HepG2 (cell line): Measurements from ENCODE around the gene MPV17L2. TPM values are rescaled to one million over a fixed set of nuclear protein-coding genes. Genes with fewer than 3 reads are reported as not detected.

Source experiments
- CBX5 ChIP-seq: sonication (generic); formaldehyde crosslinking; IDR thresholded peaks from 2 replicates; pipeline ENCODE4 v1.4.0; 2020; ENCODE audit warnings: missing genetic modification reagents, borderline replicate concordance
- CEBPB ChIP-seq: IDR thresholded peaks from 2 replicates; pipeline ENCODE4 v1.6.1; 2011; ENCODE audit warnings: low read depth, low read length, improper control_type of control experiment, borderline replicate concordance
- DMAP1 ChIP-seq: IDR thresholded peaks from 2 replicates; pipeline ENCODE4 v1.6.1; 2016
- ERF ChIP-seq: IDR thresholded peaks from 2 replicates; pipeline ENCODE4 v1.6.1; 2018; ENCODE audit warnings: missing biosample characterization, missing genetic modification reagents
- KAT2B ChIP-seq: fragments of 150-350 bp; IDR thresholded peaks from 2 replicates; pipeline ENCODE4 v1.6.1; 2014; ENCODE audit warnings: low read depth, low read length, borderline replicate concordance
- KLF12 ChIP-seq: sonication (generic); formaldehyde crosslinking; IDR thresholded peaks from 2 replicates; pipeline ENCODE4 v1.4.0; 2020; ENCODE audit warnings: missing genetic modification reagents, borderline replicate concordance
- MED8 ChIP-seq: sonication (generic); formaldehyde crosslinking; IDR thresholded peaks from 2 replicates; pipeline ENCODE4 v1.8.1; 2023; ENCODE audit warnings: mild to moderate bottlenecking, missing genetic modification reagents; ENCODE audit not compliant: insufficient replicate concordance
- NKX3-1 ChIP-seq: sonication (generic); formaldehyde crosslinking; IDR thresholded peaks from 2 replicates; pipeline ENCODE4 v1.5.0; 2020; ENCODE audit warnings: missing genetic modification reagents
- POLR2A ChIP-seq, 2 experiments: IDR thresholded peaks; 2 replicates each; pipeline ENCODE4 v1.6.1; 2011; ENCODE audit warnings: low read depth in 2 of 2, low read length in 2 of 2, mild to moderate bottlenecking in 1 of 2, moderate library complexity in 1 of 2; ENCODE audit not compliant: insufficient read depth in 1 of 2
- SETDB1 ChIP-seq: sonication (generic); formaldehyde crosslinking; IDR thresholded peaks from 2 replicates; pipeline ENCODE4 v1.5.1; 2020; ENCODE audit warnings: missing genetic modification reagents, mild to moderate bottlenecking, borderline replicate concordance
- SIX1 ChIP-seq: sonication (generic); formaldehyde crosslinking; IDR thresholded peaks from 2 replicates; pipeline ENCODE4 v1.4.0; 2020; ENCODE audit warnings: missing genetic modification reagents, borderline replicate concordance
- SRSF1 ChIP-seq: fragments of 200-400 bp; formaldehyde crosslinking; optimal IDR thresholded peaks from 2 replicates; pipeline ENCODE3; 2017; ENCODE audit warnings: mild to moderate bottlenecking, low read depth, low read length, moderate library complexity
- TAF1 ChIP-seq: sonication (generic); formaldehyde crosslinking; IDR thresholded peaks from 2 replicates; pipeline ENCODE4 v1.4.0; 2020; ENCODE audit warnings: missing genetic modification reagents
- TSC22D2 ChIP-seq: sonication (generic); formaldehyde crosslinking; IDR thresholded peaks from 2 replicates; pipeline ENCODE4 v1.5.1; 2020; ENCODE audit warnings: missing genetic modification reagents, mild to moderate bottlenecking, borderline replicate concordance
- ZMYM4 ChIP-seq: sonication (generic); formaldehyde crosslinking; IDR thresholded peaks from 2 replicates; pipeline ENCODE4 v1.8.1; 2023; ENCODE audit warnings: mild to moderate bottlenecking, missing genetic modification reagents
- ZNF143 ChIP-seq: sonication (generic); formaldehyde crosslinking; IDR thresholded peaks from 2 replicates; pipeline ENCODE4 v1.4.0; 2020; ENCODE audit warnings: missing genetic modification reagents
- ZNF230 ChIP-seq: sonication (generic); formaldehyde crosslinking; IDR thresholded peaks from 2 replicates; pipeline ENCODE4 v1.4.0; 2020; ENCODE audit warnings: mild to moderate bottlenecking, missing genetic modification reagents
- ZNF329 ChIP-seq: sonication (generic); formaldehyde crosslinking; IDR thresholded peaks from 2 replicates; pipeline ENCODE4 v1.9.0; 2021; ENCODE audit warnings: low read depth, mild to moderate bottlenecking, missing genetic modification reagents
- ZNF44 ChIP-seq: sonication (generic); formaldehyde crosslinking; IDR thresholded peaks from 2 replicates; pipeline ENCODE4 v1.5.1; 2020; ENCODE audit warnings: mild to moderate bottlenecking, missing genetic modification reagents
- ZNF800 ChIP-seq: sonication (generic); formaldehyde crosslinking; IDR thresholded peaks from 2 replicates; pipeline ENCODE4 v1.4.0; 2020; ENCODE audit warnings: missing genetic modification reagents
- polyA plus RNA-seq, 8 experiments: library from polyadenylated mRNA; depleted of rRNA in 3 of 8; stranded (reverse) in 7 of 8; unstranded in 1 of 8; fragments of >200 nt; fragmentation: Illumina TruSeq in 4 of 8; extraction: Trizol in 4 of 8; gene quantifications; 2 replicates each; pipeline versions ENCODE4 v1.2.1 to v1.2.3, GENCODE V29; 2011 to 2016; ENCODE audit warnings: low read depth in 4 of 8, missing spikeins in 1 of 8, mixed read lengths in 1 of 8; ENCODE audit not compliant: insufficient read depth in 1 of 8
- total RNA-seq, 5 experiments: library from RNA; depleted of rRNA; stranded (reverse); fragments of >200 nt; fragmentation: Illumina TruSeq; extraction: Trizol; gene quantifications; 2 replicates each; pipeline ENCODE4 v1.2.3, GENCODE V29; 2016; ENCODE audit warnings: low read depth in 1 of 5
- TF ChIP-seq, protein P1 (sequence below): sonication (generic); formaldehyde crosslinking; IDR thresholded peaks from 2 replicates; pipeline ENCODE4 v1.8.1; 2023; ENCODE audit warnings: mild to moderate bottlenecking, missing genetic modification reagents
- TF ChIP-seq, protein P2 (sequence below): IDR thresholded peaks from 2 replicates; pipeline ENCODE4 v1.6.1; 2016; ENCODE audit warnings: mild to moderate bottlenecking, missing biosample characterization, missing genetic modification reagents
- TF ChIP-seq, protein P3 (sequence below): sonication (generic); formaldehyde crosslinking; IDR thresholded peaks from 2 replicates; pipeline ENCODE4 v1.8.1; 2022; ENCODE audit warnings: mild to moderate bottlenecking, missing genetic modification reagents
- TF ChIP-seq, protein P4 (sequence below): sonication (generic); formaldehyde crosslinking; IDR thresholded peaks from 2 replicates; pipeline ENCODE4 v1.5.0; 2020; ENCODE audit warnings: missing genetic modification reagents

The MPV17L2 gene
- total and polyA plus RNA-seq, 2 of the 13 experiments (the other 11 are each of a cell fraction or from before 2014, with no cell fraction given) = 13.6 to 16.7 TPM

DNA sequence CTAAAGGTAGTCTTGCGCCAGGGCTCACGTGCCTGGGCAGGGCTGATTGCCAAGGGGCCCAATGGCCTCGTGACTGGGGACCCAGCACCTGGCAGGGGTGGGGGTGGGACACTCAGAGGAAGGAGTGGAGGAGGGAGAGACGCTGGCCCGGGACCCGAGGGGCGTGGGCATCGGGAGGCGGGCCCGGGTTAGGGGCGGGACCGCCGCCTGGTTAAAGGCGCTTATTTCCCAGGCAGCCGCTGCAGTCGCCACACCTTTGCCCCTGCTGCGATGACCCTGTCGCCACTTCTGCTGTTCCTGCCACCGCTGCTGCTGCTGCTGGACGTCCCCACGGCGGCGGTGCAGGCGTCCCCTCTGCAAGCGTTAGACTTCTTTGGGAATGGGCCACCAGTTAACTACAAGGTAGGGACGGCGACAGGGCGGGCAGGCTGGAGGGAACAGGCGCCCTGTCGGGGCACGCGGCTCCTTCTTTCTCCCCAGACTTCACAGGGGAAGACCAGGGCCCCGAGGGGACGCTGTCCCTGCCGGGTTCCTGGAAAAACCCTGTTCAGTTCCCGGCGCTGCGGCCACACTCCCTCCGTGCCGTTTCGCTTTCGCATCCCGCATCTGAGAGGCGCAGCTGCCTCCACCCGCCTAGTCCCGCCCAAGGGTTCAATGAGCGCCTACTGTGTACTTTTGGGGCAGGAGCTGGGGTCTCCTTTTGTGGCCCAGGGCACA lies 19.3 kb upstream of the MPV17L2 start, which contains the start of gene IFI30 (continued):
- TF ChIP-seq, protein P1, sequence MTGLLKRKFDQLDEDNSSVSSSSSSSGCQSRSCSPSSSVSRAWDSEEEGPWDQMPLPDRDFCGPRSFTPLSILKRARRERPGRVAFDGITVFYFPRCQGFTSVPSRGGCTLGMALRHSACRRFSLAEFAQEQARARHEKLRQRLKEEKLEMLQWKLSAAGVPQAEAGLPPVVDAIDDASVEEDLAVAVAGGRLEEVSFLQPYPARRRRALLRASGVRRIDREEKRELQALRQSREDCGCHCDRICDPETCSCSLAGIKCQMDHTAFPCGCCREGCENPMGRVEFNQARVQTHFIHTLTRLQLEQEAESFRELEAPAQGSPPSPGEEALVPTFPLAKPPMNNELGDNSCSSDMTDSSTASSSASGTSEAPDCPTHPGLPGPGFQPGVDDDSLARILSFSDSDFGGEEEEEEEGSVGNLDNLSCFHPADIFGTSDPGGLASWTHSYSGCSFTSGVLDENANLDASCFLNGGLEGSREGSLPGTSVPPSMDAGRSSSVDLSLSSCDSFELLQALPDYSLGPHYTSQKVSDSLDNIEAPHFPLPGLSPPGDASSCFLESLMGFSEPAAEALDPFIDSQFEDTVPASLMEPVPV = no peak
- TF ChIP-seq MED8 (CRISPR knock-in tag) = peak; percentile 67
- 0 out of 2 replicates have a peak, but pooled peaks have one; percentile 88 for TF ChIP-seq ZNF230 (CRISPR knock-in tag)
- TF ChIP-seq POLR2A (IDR thresholded peaks at IDR 0.05; ENCODE audit: insufficient read depth in 1 of 2, low read depth in 2 of 2, low read length in 2 of 2) = peak; percentile 86 to 97
- TF ChIP-seq TAF1 = peak; percentile 89
- TF ChIP-seq ZNF329 (CRISPR knock-in tag) = 0 out of 2 replicates have a peak, but pooled peaks have one; percentile 28
- no peak for TF ChIP-seq SETDB1 (CRISPR knock-in tag)
- TF ChIP-seq CBX5 (CRISPR knock-in tag) = no peak
- TF ChIP-seq ZMYM4 (CRISPR knock-in tag) = peak; percentile 62
- TF ChIP-seq KAT2B = no peak
- TF ChIP-seq ERF (CRISPR knock-in tag) = 0 out of 2 replicates have a peak, but pooled peaks have one; percentile 42
- peak; percentile 32 for TF ChIP-seq SRSF1
- TF ChIP-seq KLF12 (CRISPR knock-in tag) = peak; percentile 79; the same call in 1 of the 2 replicates
- no peak for TF ChIP-seq SIX1 (CRISPR knock-in tag)
- TF ChIP-seq DMAP1 = peak; percentile 46
- peak; percentile 73; the same call in 1 of the 2 replicates for TF ChIP-seq ZNF800
- TF ChIP-seq, protein P2, sequence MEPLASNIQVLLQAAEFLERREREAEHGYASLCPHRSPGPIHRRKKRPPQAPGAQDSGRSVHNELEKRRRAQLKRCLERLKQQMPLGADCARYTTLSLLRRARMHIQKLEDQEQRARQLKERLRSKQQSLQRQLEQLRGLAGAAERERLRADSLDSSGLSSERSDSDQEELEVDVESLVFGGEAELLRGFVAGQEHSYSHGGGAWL (CRISPR knock-in tag) = 0 out of 2 replicates have a peak, but pooled peaks have one; percentile 71
- no peak for TF ChIP-seq ZNF44 (CRISPR knock-in tag)
- no peak for TF ChIP-seq TSC22D2 (CRISPR knock-in tag)
- TF ChIP-seq NKX3-1 = 0 out of 2 replicates have a peak, but pooled peaks have one; percentile 67
- TF ChIP-seq, protein P3, sequence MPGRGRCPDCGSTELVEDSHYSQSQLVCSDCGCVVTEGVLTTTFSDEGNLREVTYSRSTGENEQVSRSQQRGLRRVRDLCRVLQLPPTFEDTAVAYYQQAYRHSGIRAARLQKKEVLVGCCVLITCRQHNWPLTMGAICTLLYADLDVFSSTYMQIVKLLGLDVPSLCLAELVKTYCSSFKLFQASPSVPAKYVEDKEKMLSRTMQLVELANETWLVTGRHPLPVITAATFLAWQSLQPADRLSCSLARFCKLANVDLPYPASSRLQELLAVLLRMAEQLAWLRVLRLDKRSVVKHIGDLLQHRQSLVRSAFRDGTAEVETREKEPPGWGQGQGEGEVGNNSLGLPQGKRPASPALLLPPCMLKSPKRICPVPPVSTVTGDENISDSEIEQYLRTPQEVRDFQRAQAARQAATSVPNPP (CRISPR knock-in tag) = no peak
- TF ChIP-seq, protein P4, sequence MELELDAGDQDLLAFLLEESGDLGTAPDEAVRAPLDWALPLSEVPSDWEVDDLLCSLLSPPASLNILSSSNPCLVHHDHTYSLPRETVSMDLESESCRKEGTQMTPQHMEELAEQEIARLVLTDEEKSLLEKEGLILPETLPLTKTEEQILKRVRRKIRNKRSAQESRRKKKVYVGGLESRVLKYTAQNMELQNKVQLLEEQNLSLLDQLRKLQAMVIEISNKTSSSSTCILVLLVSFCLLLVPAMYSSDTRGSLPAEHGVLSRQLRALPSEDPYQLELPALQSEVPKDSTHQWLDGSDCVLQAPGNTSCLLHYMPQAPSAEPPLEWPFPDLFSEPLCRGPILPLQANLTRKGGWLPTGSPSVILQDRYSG = no peak
- peak; percentile 56; the same call in 1 of the 2 replicates for TF ChIP-seq ZNF143 (CRISPR knock-in tag)
- peak; percentile 22; the same call in 1 of the 2 replicates for TF ChIP-seq CEBPB
